Karpas-422 (cell line): ENCODE measurements around the gene ANO1. TPM values are rescaled to one million over a fixed set of nuclear protein-coding genes. Genes with fewer than 3 reads are reported as not detected.

Experiments used
- DNase-seq: peaks from one replicate; pipeline ENCODE4 v3.0.0-alpha.2; 2015
- H2AFZ ChIP-seq: fragments of 200-600 bp; sonication (generic); 2 replicates; pipeline ENCODE4 v1.6.1; 2014; ENCODE audit warnings: antibody characterized with exemption, low read length, mixed read lengths
- H3K27ac ChIP-seq: fragments of 200-600 bp; sonication (generic); 2 replicates; pipeline ENCODE4 v1.5.1; 2014; ENCODE audit warnings: mild to moderate bottlenecking, low read length, moderate library complexity
- H3K27me3 ChIP-seq: fragments of 200-600 bp; sonication (generic); 2 replicates; pipeline ENCODE4 v1.6.1; 2014; ENCODE audit warnings: low read length, mixed read lengths
- H3K36me3 ChIP-seq: fragments of 200-600 bp; sonication (generic); 2 replicates; pipeline ENCODE4 v1.6.1; 2014; ENCODE audit warnings: low read length, mixed read lengths; ENCODE audit not compliant: insufficient read depth
- H3K4me1 ChIP-seq: fragments of 200-600 bp; sonication (generic); 2 replicates; pipeline ENCODE4 v1.6.1; 2014; ENCODE audit warnings: mild to moderate bottlenecking, low read length, mixed read lengths
- H3K4me2 ChIP-seq: fragments of 200-600 bp; sonication (generic); 2 replicates; pipeline ENCODE4 v1.6.1; 2014; ENCODE audit warnings: low read length, low read depth, mild to moderate bottlenecking; ENCODE audit not compliant: poor library complexity, severe bottlenecking
- H3K4me3 ChIP-seq: fragments of 200-600 bp; sonication (generic); 2 replicates; pipeline ENCODE4 v1.5.1; 2014; ENCODE audit warnings: mild to moderate bottlenecking, antibody characterized with exemption, low read length, mixed read lengths
- H3K79me2 ChIP-seq: fragments of 200-600 bp; sonication (generic); 2 replicates; pipeline ENCODE4 v1.6.1; 2014; ENCODE audit warnings: mild to moderate bottlenecking, low read length, mixed read lengths
- H3K9ac ChIP-seq: fragments of 200-600 bp; sonication (generic); 2 replicates; pipeline ENCODE4 v1.6.0; 2014; ENCODE audit warnings: low read length
- H3K9me2 ChIP-seq: fragments of 200-600 bp; sonication (generic), shearing (Covaris generic); replicated peaks from 2 replicates; pipeline ENCODE4 v1.6.0; 2014; ENCODE audit warnings: mild to moderate bottlenecking, low read length, moderate library complexity; ENCODE audit not compliant: insufficient read depth
- H3K9me3 ChIP-seq: fragments of 300-700, 200-600 bp; sonication (generic); 2 replicates; pipeline ENCODE4 v1.6.1; 2014; ENCODE audit warnings: low read length, mixed read lengths
- H4K20me1 ChIP-seq: fragments of 200-600 bp; sonication (generic); 2 replicates; pipeline ENCODE4 v1.6.1; 2014; ENCODE audit warnings: mild to moderate bottlenecking, antibody characterized with exemption, low read length, low read depth; ENCODE audit not compliant: insufficient read depth
- total RNA-seq: library from RNA; depleted of rRNA; stranded (reverse); fragments of >200 nt; shearing (Covaris generic); gene quantifications from 2 replicates; pipeline ENCODE4 v1.2.3, GENCODE V29; 2014; ENCODE audit warnings: low replicate concordance

Gene ANO1
- total RNA-seq, 1 experiment from 2014 or later = not detected

GRCh38 chr11:70066136-70066520 lies 12.0 kb upstream of the ANO1 start:
- Histone ChIP-seq H3K27me3 (no peaks in the 10 kb centered on the region), H3K9me2 (no peaks in the 10 kb centered on the region), H3K4me1 (no peaks in the 10 kb centered on the region), H3K4me2 (no peak overlapping the region), H4K20me1 (no peaks in the 10 kb centered on the region), H2AFZ (no peak overlapping the region), H3K4me3 (no peak overlapping the region), H3K79me2 (no peaks in the 10 kb centered on the region), H3K9ac (no peak overlapping the region), H3K36me3 (no peaks in the 10 kb centered on the region), H3K27ac (no peak overlapping the region), H3K9me3 (no peaks in the 10 kb centered on the region)
- DNase-seq = no peak

DNA sequence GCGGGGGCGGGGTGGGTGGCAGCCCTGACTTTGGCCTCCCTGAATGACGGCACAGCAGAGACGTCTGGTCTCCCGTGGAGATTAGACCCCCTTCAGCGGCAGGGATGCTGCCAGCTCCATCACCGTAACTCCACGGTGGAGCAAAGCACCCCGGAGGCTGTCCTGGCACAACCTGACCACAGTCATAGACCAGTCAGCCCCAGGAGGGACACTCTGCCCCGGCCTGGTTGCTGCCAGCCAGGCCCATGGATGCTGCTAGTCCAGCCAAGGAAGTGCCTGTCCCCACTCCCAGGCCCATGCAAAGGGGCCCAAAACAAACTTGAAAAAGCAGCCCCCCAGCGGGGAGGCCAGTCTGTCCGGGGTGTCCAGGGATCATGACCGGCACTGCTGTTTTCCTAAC lies 11.5 kb upstream of the ANO1 start:
- H2AFZ ChIP-seq = no peak overlapping the region
- no peaks in the 10 kb centered on the region for H3K36me3 ChIP-seq
- no peak overlapping the region for H3K9ac ChIP-seq
- no peak overlapping the region for H3K4me3 ChIP-seq
- no peak overlapping the region for H3K4me2 ChIP-seq
- H3K4me1 ChIP-seq = no peaks in the 10 kb centered on the region
- H4K20me1 ChIP-seq = no peaks in the 10 kb centered on the region
- H3K9me2 ChIP-seq = no peaks in the 10 kb centered on the region
- H3K79me2 ChIP-seq = no peaks in the 10 kb centered on the region
- H3K27ac ChIP-seq = no peak overlapping the region
- no peak for DNase-seq
- no peaks in the 10 kb centered on the region for H3K9me3 ChIP-seq
- H3K27me3 ChIP-seq = no peaks in the 10 kb centered on the region

DNA sequence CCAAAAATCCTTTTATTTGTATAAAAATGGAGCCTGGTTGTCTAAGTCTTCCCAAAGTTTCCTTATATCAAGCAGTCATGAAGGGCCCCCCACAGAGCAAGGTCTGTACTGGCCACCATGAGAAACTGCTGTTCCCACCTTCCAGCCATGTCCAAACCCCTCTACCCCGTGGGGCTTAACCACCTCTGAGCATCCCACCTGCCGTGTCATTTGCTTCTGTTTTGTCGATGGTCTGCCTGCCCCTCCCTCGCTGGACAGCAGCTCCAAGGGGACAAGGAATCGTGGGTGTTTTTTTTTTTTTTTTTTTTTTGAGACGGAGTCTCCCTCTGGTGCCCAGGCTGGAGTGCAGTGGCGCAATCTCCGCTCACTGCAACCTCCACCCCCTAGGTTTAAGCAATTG lies 11.1 kb upstream of the ANO1 start:
- Histone ChIP-seq H3K9ac (no peak overlapping the region), H3K27me3 (no peaks in the 10 kb centered on the region), H3K4me3 (no peak overlapping the region), H3K27ac (no peak overlapping the region), H3K36me3 (no peaks in the 10 kb centered on the region), H3K9me3 (no peaks in the 10 kb centered on the region), H2AFZ (no peak overlapping the region), H3K4me2 (no peak overlapping the region), H4K20me1 (no peaks in the 10 kb centered on the region), H3K9me2 (no peaks in the 10 kb centered on the region), H3K79me2 (no peaks in the 10 kb centered on the region), H3K4me1 (no peaks in the 10 kb centered on the region)
- DNase-seq = no peak

DNA sequence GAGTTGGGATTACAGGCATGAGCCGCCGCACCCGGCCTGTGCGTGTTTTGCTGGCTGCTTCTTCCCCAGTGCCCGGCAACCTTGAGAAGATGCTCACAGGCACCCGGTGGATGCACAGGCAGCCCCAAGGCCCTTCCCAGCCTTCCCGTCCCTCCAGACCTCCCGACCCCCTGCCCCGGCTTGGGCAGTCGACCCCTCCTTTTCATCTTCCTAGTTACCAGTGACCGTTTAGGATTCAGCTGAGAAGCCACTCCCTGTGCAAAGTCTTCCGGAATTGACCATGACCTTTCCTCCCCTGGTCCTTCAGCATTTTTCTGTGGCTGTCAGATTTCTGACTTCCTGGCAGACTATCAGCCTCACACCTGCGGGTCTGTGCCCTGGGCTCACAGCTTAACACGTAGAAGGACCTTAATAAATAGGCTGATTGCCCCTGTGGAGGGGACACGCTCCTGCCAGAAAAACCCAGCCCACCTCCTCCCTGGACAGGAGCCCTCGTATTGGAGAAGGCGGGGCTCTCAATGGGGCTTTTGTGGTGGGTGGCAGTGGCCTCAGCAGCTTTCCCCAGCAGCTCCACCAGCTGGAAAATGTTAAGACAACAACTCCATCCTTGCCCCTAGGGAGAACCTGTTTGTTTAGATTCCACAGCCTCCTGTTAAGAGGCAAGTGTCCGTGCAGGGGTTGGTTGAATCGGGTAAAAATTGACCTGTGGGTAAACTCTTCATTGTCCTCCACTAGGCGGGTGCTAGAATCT lies 10.4 kb upstream of the ANO1 start:
- Histone ChIP-seq H3K27me3 (no peaks in the 10 kb centered on the region), H3K9me3 (no peaks in the 10 kb centered on the region), H3K4me3 (no peak overlapping the region), H3K79me2 (no peaks in the 10 kb centered on the region), H3K9me2 (no peaks in the 10 kb centered on the region), H4K20me1 (no peaks in the 10 kb centered on the region), H3K9ac (no peak overlapping the region), H2AFZ (no peak overlapping the region), H3K4me1 (no peaks in the 10 kb centered on the region), H3K27ac (no peak overlapping the region), H3K36me3 (no peaks in the 10 kb centered on the region), H3K4me2 (no peak overlapping the region)
- DNase-seq = no peak

GRCh38 chr11:70068345-70068744 lies 9.8 kb upstream of the ANO1 start:
- H3K9ac ChIP-seq = no peak overlapping the region
- no peaks in the 10 kb centered on the region for H3K9me2 ChIP-seq
- H2AFZ ChIP-seq = no peak overlapping the region
- H3K4me1 ChIP-seq = no peaks in the 10 kb centered on the region
- H3K36me3 ChIP-seq = no peaks in the 10 kb centered on the region
- H3K79me2 ChIP-seq = no peaks in the 10 kb centered on the region
- no peak overlapping the region for H3K4me2 ChIP-seq
- no peak overlapping the region for H3K4me3 ChIP-seq
- H3K27me3 ChIP-seq = no peaks in the 10 kb centered on the region
- no peak overlapping the region for H3K27ac ChIP-seq
- no peaks in the 10 kb centered on the region for H4K20me1 ChIP-seq
- DNase-seq = no peak
- no peaks in the 10 kb centered on the region for H3K9me3 ChIP-seq

- no peak for DNase-seq
- Histone ChIP-seq H3K9me2 (no peaks in the 10 kb centered on the region), H2AFZ (no peak overlapping the region), H3K79me2 (no peaks in the 10 kb centered on the region), H3K4me2 (no peak overlapping the region), H3K27ac (no peak overlapping the region), H3K9ac (no peak overlapping the region), H3K4me1 (no peaks in the 10 kb centered on the region), H4K20me1 (no peaks in the 10 kb centered on the region), H3K4me3 (no peak overlapping the region), H3K27me3 (no peaks in the 10 kb centered on the region), H3K36me3 (no peaks in the 10 kb centered on the region), H3K9me3 (no peaks in the 10 kb centered on the region)
These were observed 9.2 kb upstream of the ANO1 start for GRCh38 chr11:70068950-70069349.

- no peak overlapping the region for H3K9ac ChIP-seq
- H3K9me2 ChIP-seq = no peaks in the 10 kb centered on the region
- H3K36me3 ChIP-seq = no peaks in the 10 kb centered on the region
- no peaks in the 10 kb centered on the region for H3K9me3 ChIP-seq
- no peaks in the 10 kb centered on the region for H3K27me3 ChIP-seq
- H2AFZ ChIP-seq = no peak overlapping the region
- H3K79me2 ChIP-seq = no peaks in the 10 kb centered on the region
- no peak overlapping the region for H3K4me2 ChIP-seq
- no peaks in the 10 kb centered on the region for H3K4me1 ChIP-seq
- H4K20me1 ChIP-seq = no peaks in the 10 kb centered on the region
- H3K4me3 ChIP-seq = no peak overlapping the region
- DNase-seq = no peak
- no peak overlapping the region for H3K27ac ChIP-seq
These were observed 7.4 kb upstream of the ANO1 start for GRCh38 chr11:70070706-70071105.

DNA sequence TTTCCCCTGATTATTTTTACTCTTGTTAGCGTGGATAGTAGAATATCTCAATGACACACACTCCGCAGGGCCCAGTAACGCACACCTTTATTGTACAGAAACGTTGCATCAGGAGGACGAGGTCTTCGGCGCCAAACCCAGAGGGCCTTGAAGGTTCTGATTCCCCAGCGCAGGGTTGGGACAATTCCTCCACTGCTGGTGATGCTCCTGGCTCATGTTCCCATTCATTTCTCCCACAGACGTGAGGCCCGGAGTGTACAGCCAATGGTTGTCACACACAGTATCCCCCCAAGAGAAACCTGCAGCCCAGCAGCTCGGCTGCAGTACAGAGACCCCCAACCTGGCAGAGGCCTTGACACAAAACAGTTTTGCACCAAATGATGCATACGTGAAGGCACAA lies 6.1 kb upstream of the ANO1 start:
- H3K36me3 ChIP-seq = no peaks in the 10 kb centered on the region
- H3K4me2 ChIP-seq = no peak overlapping the region
- H3K4me1 ChIP-seq = no peaks in the 10 kb centered on the region
- no peak overlapping the region for H3K27ac ChIP-seq
- H3K27me3 ChIP-seq = no peaks in the 10 kb centered on the region
- H3K9me2 ChIP-seq = no peaks in the 10 kb centered on the region
- no peak for DNase-seq
- no peaks in the 10 kb centered on the region for H4K20me1 ChIP-seq
- no peak overlapping the region for H3K4me3 ChIP-seq
- H3K9ac ChIP-seq = no peak overlapping the region
- no peaks in the 10 kb centered on the region for H3K9me3 ChIP-seq
- no peak overlapping the region for H2AFZ ChIP-seq
- H3K79me2 ChIP-seq = no peaks in the 10 kb centered on the region
